H9 (cell line): ENCODE results near the gene DOCK2. TPM values are rescaled to one million over a fixed set of nuclear protein-coding genes. Genes with fewer than 3 reads are reported as not detected.

Source experiments
- DNase-seq: peaks from one replicate; pipeline ENCODE4 v3.0.0-alpha.2; 2017
- H2AFZ ChIP-seq: one replicate; pipeline ENCODE4 v1.6.1; 2013; ENCODE audit warnings: mild to moderate bottlenecking, low read length, control low read depth, moderate library complexity
- H2AK5ac ChIP-seq: 2 replicates; pipeline ENCODE4 v1.6.1; 2013; ENCODE audit warnings: low read length, control low read depth, mixed read lengths; ENCODE audit not compliant: insufficient read length
- H2BK120ac ChIP-seq: one replicate; pipeline ENCODE4 v1.6.1; 2013; ENCODE audit warnings: low read depth, mild to moderate bottlenecking, low read length, control low read depth, inconsistent platforms; ENCODE audit not compliant: poor library complexity, severe bottlenecking
- H2BK12ac ChIP-seq: 2 replicates; pipeline ENCODE4 v1.6.1; 2013; ENCODE audit warnings: low read length, control low read depth, mixed read lengths, low read depth; ENCODE audit not compliant: insufficient read length
- H2BK15ac ChIP-seq: 2 replicates; pipeline ENCODE4 v1.6.1; 2013; ENCODE audit warnings: low read depth, low read length, control low read depth
- H2BK20ac ChIP-seq: one replicate; pipeline ENCODE4 v1.6.1; 2013; ENCODE audit warnings: low read depth, mild to moderate bottlenecking, low read length, control low read depth, inconsistent platforms; ENCODE audit not compliant: poor library complexity, severe bottlenecking
- H2BK5ac ChIP-seq: 2 replicates; pipeline ENCODE4 v1.6.1; 2013; ENCODE audit warnings: low read length, control low read depth, mixed read lengths; ENCODE audit not compliant: insufficient read length
- H3K14ac ChIP-seq: 2 replicates; pipeline ENCODE4 v1.6.1; 2013; ENCODE audit warnings: low read length, control low read depth; ENCODE audit not compliant: insufficient read depth
- H3K18ac ChIP-seq: 2 replicates; pipeline ENCODE4 v1.6.1; 2013; ENCODE audit warnings: low read depth, mild to moderate bottlenecking, mixed read lengths, low read length, control low read depth; ENCODE audit not compliant: insufficient read length
- H3K23ac ChIP-seq: 2 replicates; pipeline ENCODE4 v1.6.1; 2013; ENCODE audit warnings: low read length, control low read depth, mixed read lengths, low read depth; ENCODE audit not compliant: insufficient read length
- H3K23me2 ChIP-seq: 2 replicates; pipeline ENCODE4 v1.6.1; 2013; ENCODE audit warnings: low read depth, mild to moderate bottlenecking, mixed read lengths, low read length, control low read depth; ENCODE audit not compliant: insufficient read length, poor library complexity, severe bottlenecking
- H3K27ac ChIP-seq: 2 replicates; pipeline ENCODE4 v1.5.1; 2013; ENCODE audit warnings: low read length, control low read depth, mixed read lengths, low read depth; ENCODE audit not compliant: insufficient read length
- H3K27me3 ChIP-seq: 2 replicates; pipeline ENCODE4 v1.6.1; 2013; ENCODE audit warnings: low read length, control low read depth, inconsistent platforms; ENCODE audit not compliant: insufficient read depth
- H3K4ac ChIP-seq: 2 replicates; pipeline ENCODE4 v1.6.1; 2013; ENCODE audit warnings: low read depth, mild to moderate bottlenecking, control low read depth, inconsistent platforms, low read length, moderate library complexity
- H3K4me1 ChIP-seq: 2 replicates; pipeline ENCODE4 v1.6.1; 2013; ENCODE audit warnings: low read length, control low read depth, inconsistent platforms; ENCODE audit not compliant: insufficient read depth
- H3K4me2 ChIP-seq: 2 replicates; pipeline ENCODE4 v1.6.1; 2013; ENCODE audit warnings: low read length, control low read depth, mixed read lengths; ENCODE audit not compliant: insufficient read length, insufficient read depth
- H3K56ac ChIP-seq: 2 replicates; pipeline ENCODE4 v1.6.1; 2013; ENCODE audit warnings: low read depth, mild to moderate bottlenecking, mixed read lengths, low read length, control low read depth; ENCODE audit not compliant: insufficient read length
- H3K79me1 ChIP-seq: 2 replicates; pipeline ENCODE4 v1.6.1; 2013; ENCODE audit warnings: low read depth, mild to moderate bottlenecking, moderate library complexity, low read length, control low read depth, inconsistent platforms; ENCODE audit not compliant: insufficient read depth, poor library complexity, severe bottlenecking
- H3K79me2 ChIP-seq: 2 replicates; pipeline ENCODE4 v1.6.1; 2013; ENCODE audit warnings: low read length, control low read depth, inconsistent platforms; ENCODE audit not compliant: insufficient read depth
- H3K9ac ChIP-seq: 2 replicates; pipeline ENCODE4 v1.6.1; 2013; ENCODE audit warnings: low read length, control low read depth, mixed read lengths; ENCODE audit not compliant: insufficient read length; ENCODE audit errors: extremely low read depth
- H3K9me3 ChIP-seq: one replicate; pipeline ENCODE4 v1.6.1; 2013; ENCODE audit warnings: low read depth, low read length, inconsistent platforms; ENCODE audit not compliant: control insufficient read depth
- H3T11ph ChIP-seq: one replicate; pipeline ENCODE4 v1.6.1; 2013; ENCODE audit warnings: mild to moderate bottlenecking, low read length, control low read depth, inconsistent platforms
- H4K20me1 ChIP-seq: one replicate; pipeline ENCODE4 v1.6.1; 2013; ENCODE audit not compliant: control insufficient read depth, insufficient read length, insufficient read depth
- H4K5ac ChIP-seq: 2 replicates; pipeline ENCODE4 v1.6.1; 2013; ENCODE audit warnings: low read depth, mild to moderate bottlenecking, mixed read lengths, low read length, control low read depth; ENCODE audit not compliant: insufficient read length
- H4K8ac ChIP-seq: replicated peaks from 2 replicates; pipeline ENCODE4 v1.6.1; 2013; ENCODE audit warnings: low read length, control low read depth, mixed read lengths, low read depth; ENCODE audit not compliant: insufficient read length
- H4K91ac ChIP-seq: 2 replicates; pipeline ENCODE4 v1.6.1; 2013; ENCODE audit warnings: low read depth, mild to moderate bottlenecking, moderate library complexity, mixed read lengths, low read length, control low read depth; ENCODE audit not compliant: insufficient read length
- H3K27ac Mint-ChIP-seq, 3 experiments: 2 replicates in 2 of 3; 3 replicates in 1 of 3; pipeline ENCODE4 v1.8.0; 2020 to 2021; ENCODE audit warnings: mixed read lengths in 3 of 3, mild to moderate bottlenecking in 1 of 3, moderate library complexity in 1 of 3
- H3K27me3 Mint-ChIP-seq: 2 replicates; pipeline ENCODE4 v1.8.0; 2021; ENCODE audit warnings: low read depth, mild to moderate bottlenecking, moderate library complexity, mixed read lengths
- H3K36me3 Mint-ChIP-seq, 3 experiments: 2 replicates in 2 of 3; 3 replicates in 1 of 3; pipeline ENCODE4 v1.8.0; 2020 to 2021; ENCODE audit warnings: low read depth in 3 of 3, mixed read lengths in 3 of 3; ENCODE audit not compliant: insufficient read depth in 1 of 3
- H3K4me1 Mint-ChIP-seq, 2 experiments: 2 replicates each; pipeline ENCODE4 v1.8.0; 2020; ENCODE audit warnings: mixed read lengths in 2 of 2
- H3K4me3 Mint-ChIP-seq, 2 experiments: 2 replicates in 1 of 2; 3 replicates in 1 of 2; pipeline ENCODE4 v1.8.0; 2020 to 2021; ENCODE audit warnings: mild to moderate bottlenecking in 2 of 2, mixed read lengths in 2 of 2, moderate library complexity in 1 of 2
- H3K9me3 Mint-ChIP-seq, 2 experiments: 2 replicates in 1 of 2; 3 replicates in 1 of 2; pipeline ENCODE4 v1.8.0; 2020; ENCODE audit warnings: mild to moderate bottlenecking in 2 of 2, mixed read lengths in 2 of 2, moderate library complexity in 1 of 2
- WGBS: extraction: QIAGEN DNeasy Blood & Tissue Kit; methylation state at CpG from one replicate; pipeline ENCODE4 v1.1.7; 2013; ENCODE audit warnings: missing lambda C conversion rate, low lambda C conversion rate, mixed read lengths; ENCODE audit not compliant: insufficient read length; ENCODE audit errors: extremely low coverage; 5-methylcytosine and 5-hydroxymethylcytosine counted together
- total RNA-seq: library from RNA; stranded (reverse); gene quantifications from 2 replicates; pipeline ENCODE4 v1.2.1, GENCODE V29; 2021
- TF ChIP-seq, protein P1 (sequence below): fragments of 200-600 bp; sonication (generic); conservative IDR thresholded peaks from 3 replicates; pipeline ENCODE4 v1.8.0; 2021; ENCODE audit warnings: antibody characterized with exemption, mild to moderate bottlenecking

The DOCK2 gene
- total RNA-seq, 1 experiment from 2014 or later = 7.8 TPM

DNA sequence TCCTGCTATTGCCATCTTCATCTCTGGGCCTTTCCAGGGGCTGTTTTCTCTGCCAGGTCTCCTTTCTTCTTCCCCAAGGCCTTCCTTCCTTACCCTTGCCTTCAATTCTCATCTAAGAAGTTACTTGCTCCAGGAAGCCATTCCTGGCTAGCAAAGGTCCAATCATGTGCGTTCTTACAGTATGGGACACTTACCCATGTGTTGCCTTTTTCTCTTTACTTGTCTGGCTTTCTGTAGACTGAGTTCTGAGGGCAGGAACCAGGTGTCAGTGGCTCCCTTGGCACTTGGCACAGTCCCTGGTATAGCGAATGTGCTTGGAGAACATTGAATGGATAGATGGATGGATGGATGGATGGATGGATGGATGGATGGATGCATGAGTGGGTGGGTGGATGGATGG is 478.9 kb downstream of the DOCK2 start:
- Histone ChIP-seq H2BK20ac (no peak overlapping the region), H3K79me2 (no peaks in the 10 kb centered on the region), H3K27ac (no peak overlapping the region), H2BK15ac (no peak overlapping the region), H3K4me1 (no peaks in the 10 kb centered on the region), H3K18ac (no peak overlapping the region), H2BK12ac (no peak overlapping the region), H3K14ac (no peak overlapping the region), H2AFZ (no peak overlapping the region), H4K5ac (no peak overlapping the region), H3K79me1 (no peaks in the 10 kb centered on the region), H2BK120ac (no peak overlapping the region), H3K9ac (no peak overlapping the region), H3K56ac (no peak overlapping the region), H2AK5ac (no peak overlapping the region), H2BK5ac (no peak overlapping the region), H3K4ac (no peak overlapping the region), H3K4me2 (no peak overlapping the region), H3K9me3 (peaks cover 6% of the 10 kb centered on the region), H3K23me2 (no peaks in the 10 kb centered on the region), H3T11ph (no peak overlapping the region), H3K23ac (no peak overlapping the region), H4K91ac (no peak overlapping the region), H3K27me3 (no peaks in the 10 kb centered on the region), H4K20me1 (no peaks in the 10 kb centered on the region), H4K8ac (no peak overlapping the region)
- no peak overlapping the region for H3K27ac Mint-ChIP-seq
- peaks cover 19 to 20% of the 10 kb centered on the region in 2 experiments for H3K9me3 Mint-ChIP-seq
- H3K36me3 Mint-ChIP-seq = peaks cover 9 to 18% (median 12%) of the 10 kb centered on the region in 3 experiments; a peak in 6 of 7 replicates
- no CpG with 5 or more reads among the region's 2 CpGs for WGBS
- DNase-seq = peak; percentile 4
- TF ChIP-seq, protein P1, sequence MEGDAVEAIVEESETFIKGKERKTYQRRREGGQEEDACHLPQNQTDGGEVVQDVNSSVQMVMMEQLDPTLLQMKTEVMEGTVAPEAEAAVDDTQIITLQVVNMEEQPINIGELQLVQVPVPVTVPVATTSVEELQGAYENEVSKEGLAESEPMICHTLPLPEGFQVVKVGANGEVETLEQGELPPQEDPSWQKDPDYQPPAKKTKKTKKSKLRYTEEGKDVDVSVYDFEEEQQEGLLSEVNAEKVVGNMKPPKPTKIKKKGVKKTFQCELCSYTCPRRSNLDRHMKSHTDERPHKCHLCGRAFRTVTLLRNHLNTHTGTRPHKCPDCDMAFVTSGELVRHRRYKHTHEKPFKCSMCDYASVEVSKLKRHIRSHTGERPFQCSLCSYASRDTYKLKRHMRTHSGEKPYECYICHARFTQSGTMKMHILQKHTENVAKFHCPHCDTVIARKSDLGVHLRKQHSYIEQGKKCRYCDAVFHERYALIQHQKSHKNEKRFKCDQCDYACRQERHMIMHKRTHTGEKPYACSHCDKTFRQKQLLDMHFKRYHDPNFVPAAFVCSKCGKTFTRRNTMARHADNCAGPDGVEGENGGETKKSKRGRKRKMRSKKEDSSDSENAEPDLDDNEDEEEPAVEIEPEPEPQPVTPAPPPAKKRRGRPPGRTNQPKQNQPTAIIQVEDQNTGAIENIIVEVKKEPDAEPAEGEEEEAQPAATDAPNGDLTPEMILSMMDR = no peak
- no peak overlapping the region; a peak in 1 of 5 replicates for H3K4me3 Mint-ChIP-seq
- peaks cover 75% of the 10 kb centered on the region for H3K27me3 Mint-ChIP-seq
- peaks cover 24 to 29% of the 10 kb centered on the region in 2 experiments for H3K4me1 Mint-ChIP-seq
